Astrocyte (in vitro differentiated cells and primary cell): ENCODE measurements around the gene XAGE1B.
"Not testable (repeated sequence)": the region's sequence is repeated elsewhere in the genome, so short reads cannot be mapped to it uniquely, and the experiment has no call there.

ENCODE experiments used
- EZH2 ChIP-seq: IDR thresholded peaks from 2 replicates; pipeline ENCODE4 v1.6.1; 2012; ENCODE audit warnings: mild to moderate bottlenecking, low read length, inconsistent platforms; ENCODE audit not compliant: insufficient read depth
- TF ChIP-seq, protein P1 (sequence below): IDR thresholded peaks from 2 replicates; pipeline ENCODE4 v1.5.1; 2011; ENCODE audit warnings: low read depth, mild to moderate bottlenecking, inconsistent platforms, low read length, moderate library complexity; ENCODE audit not compliant: insufficient read depth

DNA sequence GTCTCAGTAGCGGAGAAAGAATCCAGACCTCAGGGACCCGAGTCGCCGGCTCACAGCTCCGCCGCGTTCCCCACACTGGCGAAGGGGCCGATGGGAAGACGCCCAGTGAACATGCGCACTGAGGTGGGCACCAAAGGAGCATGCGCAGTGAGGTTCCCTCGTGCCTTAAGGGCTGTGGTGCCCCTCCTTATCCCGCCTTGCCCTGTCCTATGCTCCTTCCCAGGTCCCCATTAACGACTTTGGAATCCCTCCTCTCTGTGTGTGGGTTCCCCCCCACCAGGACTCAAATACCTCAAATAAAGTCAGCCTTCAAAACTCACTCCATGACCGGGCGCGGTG is at the start of gene XAGE1B:
- not testable (repeated sequence) for TF ChIP-seq EZH2
- TF ChIP-seq, protein P1, sequence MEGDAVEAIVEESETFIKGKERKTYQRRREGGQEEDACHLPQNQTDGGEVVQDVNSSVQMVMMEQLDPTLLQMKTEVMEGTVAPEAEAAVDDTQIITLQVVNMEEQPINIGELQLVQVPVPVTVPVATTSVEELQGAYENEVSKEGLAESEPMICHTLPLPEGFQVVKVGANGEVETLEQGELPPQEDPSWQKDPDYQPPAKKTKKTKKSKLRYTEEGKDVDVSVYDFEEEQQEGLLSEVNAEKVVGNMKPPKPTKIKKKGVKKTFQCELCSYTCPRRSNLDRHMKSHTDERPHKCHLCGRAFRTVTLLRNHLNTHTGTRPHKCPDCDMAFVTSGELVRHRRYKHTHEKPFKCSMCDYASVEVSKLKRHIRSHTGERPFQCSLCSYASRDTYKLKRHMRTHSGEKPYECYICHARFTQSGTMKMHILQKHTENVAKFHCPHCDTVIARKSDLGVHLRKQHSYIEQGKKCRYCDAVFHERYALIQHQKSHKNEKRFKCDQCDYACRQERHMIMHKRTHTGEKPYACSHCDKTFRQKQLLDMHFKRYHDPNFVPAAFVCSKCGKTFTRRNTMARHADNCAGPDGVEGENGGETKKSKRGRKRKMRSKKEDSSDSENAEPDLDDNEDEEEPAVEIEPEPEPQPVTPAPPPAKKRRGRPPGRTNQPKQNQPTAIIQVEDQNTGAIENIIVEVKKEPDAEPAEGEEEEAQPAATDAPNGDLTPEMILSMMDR, result not testable (repeated sequence)
